Measurements from ENCODE around the gene RNF212B. TPM values are rescaled to one million over a fixed set of nuclear protein-coding genes. Genes with fewer than 3 reads are reported as not detected.

Gene RNF212B
- total RNA-seq, 2 donors from 2014 or later: not detected

- no peaks in the 10 kb centered on the region for H3K27me3 Mint-ChIP-seq
Observed at GRCh38 chr14:23297611-23298277, 60.0 kb downstream of the RNF212B start.

GRCh38 chr14:23299211-23299957 is 61.6 kb downstream of the RNF212B start:
- Mint-ChIP-seq H3K27ac (peak overlapping the region; percentile 76), H3K27me3 (no peaks in the 10 kb centered on the region), H3K36me3 (ENCODE audit: low read depth) (peaks cover 74% of the 10 kb centered on the region), H3K4me1 (peaks cover 10% of the 10 kb centered on the region), H3K4me3 (peak overlapping the region; percentile 96), H3K9me3 (no peaks in the 10 kb centered on the region)
- ATAC-seq (replicated peaks): no peak

More at GRCh38 chr14:23297611-23298277, 60.0 kb downstream of the RNF212B start:
- H3K4me3 Mint-ChIP-seq: no peak overlapping the region
- peaks cover 5% of the 10 kb centered on the region for H3K4me1 Mint-ChIP-seq
- no peaks in the 10 kb centered on the region for H3K9me3 Mint-ChIP-seq
- ATAC-seq (replicated peaks): no peak
- H3K27ac Mint-ChIP-seq: no peak overlapping the region
- H3K36me3 Mint-ChIP-seq (ENCODE audit: low read depth): peaks cover 71% of the 10 kb centered on the region

- ATAC-seq (replicated peaks): no peak
- Mint-ChIP-seq H3K4me1 (peaks cover 10% of the 10 kb centered on the region), H3K27ac (peak overlapping the region; percentile 93), H3K36me3 (ENCODE audit: low read depth) (peaks cover 72% of the 10 kb centered on the region), H3K27me3 (no peaks in the 10 kb centered on the region), H3K9me3 (no peaks in the 10 kb centered on the region), H3K4me3 (peak overlapping the region; percentile 96)
Observed at GRCh38 chr14:23299986-23300686, 62.4 kb downstream of the RNF212B start.

GRCh38 chr14:23300687-23301223 is 63.0 kb downstream of the RNF212B start:
- Mint-ChIP-seq H3K4me3 (peak overlapping the region; percentile 96), H3K4me1 (peaks cover 10% of the 10 kb centered on the region), H3K9me3 (no peaks in the 10 kb centered on the region), H3K36me3 (ENCODE audit: low read depth) (peaks cover 66% of the 10 kb centered on the region), H3K27me3 (peaks cover under 1% of the 10 kb centered on the region), H3K27ac (peak overlapping the region; percentile 93)
- no peak for ATAC-seq (replicated peaks)

GRCh38 chr14:23301288-23301968 is 63.7 kb downstream of the RNF212B start:
- H3K27ac Mint-ChIP-seq: peak overlapping the region; percentile 93
- no peaks in the 10 kb centered on the region for H3K9me3 Mint-ChIP-seq
- peak; percentile 81 for ATAC-seq (replicated peaks)
- H3K4me3 Mint-ChIP-seq: peak overlapping the region; percentile 96
- H3K36me3 Mint-ChIP-seq (ENCODE audit: low read depth): peaks cover 60% of the 10 kb centered on the region
- peaks cover 10% of the 10 kb centered on the region for H3K4me1 Mint-ChIP-seq
- peaks cover 6% of the 10 kb centered on the region for H3K27me3 Mint-ChIP-seq

GRCh38 chr14:23301969-23302289 is 64.2 kb downstream of the RNF212B start:
- Mint-ChIP-seq H3K27me3 (peaks cover 6% of the 10 kb centered on the region), H3K27ac (peak overlapping the region; percentile 93), H3K9me3 (no peaks in the 10 kb centered on the region), H3K36me3 (ENCODE audit: low read depth) (peaks cover 55% of the 10 kb centered on the region), H3K4me1 (peaks cover 10% of the 10 kb centered on the region), H3K4me3 (peak overlapping the region; percentile 96)
- peak; percentile 15 for ATAC-seq (replicated peaks)

- peak within 1 kb of the TSS; percentile 96 for H3K27ac Mint-ChIP-seq
- peak within 1 kb of the TSS; percentile 96 for H3K4me3 Mint-ChIP-seq
- H3K9me3 Mint-ChIP-seq: no peaks in the 10 kb centered on the region
- H3K4me1 Mint-ChIP-seq: peaks cover 10% of the 10 kb centered on the region
- peaks cover 49% of the 10 kb centered on the region for H3K36me3 Mint-ChIP-seq (ENCODE audit: low read depth)
- peaks cover 12% of the 10 kb centered on the region for H3K27me3 Mint-ChIP-seq
- ATAC-seq (replicated peaks): peak; percentile 57
Observed at GRCh38 chr14:23302290-23303225, 64.8 kb downstream of the RNF212B start, which contains the start of gene PPP1R3E. TSS of gene PPP1R3E (minus strand) at chr14:23302859. CDS start at chr14:23302576, 283 bp downstream.

- peaks cover 8% of the 10 kb centered on the region for H3K36me3 Mint-ChIP-seq (ENCODE audit: low read depth)
- no peak for ATAC-seq (replicated peaks)
- no peaks in the 10 kb centered on the region for H3K9me3 Mint-ChIP-seq
- peaks cover 5% of the 10 kb centered on the region for H3K4me1 Mint-ChIP-seq
- no peak within 1 kb of the TSS for H3K4me3 Mint-ChIP-seq
- no peak within 1 kb of the TSS for H3K27ac Mint-ChIP-seq
- H3K27me3 Mint-ChIP-seq: peaks cover 20% of the 10 kb centered on the region
Observed at GRCh38 chr14:23306412-23307145, 68.8 kb downstream of the RNF212B start, which contains the start of gene BCL2L2. TSS of gene BCL2L2 (plus strand) at chr14:23306833. CDS start at chr14:23307768, 935 bp downstream.

- Mint-ChIP-seq H3K27me3 (peaks cover 20% of the 10 kb centered on the region), H3K9me3 (no peaks in the 10 kb centered on the region), H3K36me3 (ENCODE audit: low read depth) (peaks cover 8% of the 10 kb centered on the region), H3K27ac (no peak overlapping the region), H3K4me3 (no peak overlapping the region), H3K4me1 (peaks cover 5% of the 10 kb centered on the region)
- ATAC-seq (replicated peaks): no peak
Observed at GRCh38 chr14:23307146-23307530, 69.4 kb downstream of the RNF212B start.

- Mint-ChIP-seq H3K4me1 (peaks cover 5% of the 10 kb centered on the region), H3K36me3 (ENCODE audit: low read depth) (peaks cover 1% of the 10 kb centered on the region), H3K4me3 (no peak overlapping the region), H3K9me3 (no peaks in the 10 kb centered on the region), H3K27ac (peak overlapping the region; percentile 66), H3K27me3 (peaks cover 20% of the 10 kb centered on the region)
- ATAC-seq (replicated peaks): no peak
Observed at GRCh38 chr14:23307687-23308644, 70.2 kb downstream of the RNF212B start.

- peak overlapping the region; percentile 66 for H3K27ac Mint-ChIP-seq
- no peak for ATAC-seq (replicated peaks)
- no peaks in the 10 kb centered on the region for H3K4me1 Mint-ChIP-seq
- no peaks in the 10 kb centered on the region for H3K9me3 Mint-ChIP-seq
- no peaks in the 10 kb centered on the region for H3K36me3 Mint-ChIP-seq (ENCODE audit: low read depth)
- H3K27me3 Mint-ChIP-seq: peaks cover 20% of the 10 kb centered on the region
- H3K4me3 Mint-ChIP-seq: no peak overlapping the region
Observed at GRCh38 chr14:23308721-23309445, 71.1 kb downstream of the RNF212B start.
